GM15510 (cell line): ENCODE data around the gene TNK1.

Source experiments
- POLR2A ChIP-seq: IDR thresholded peaks from 3 replicates; pipeline ENCODE4 v1.6.1; 2011; ENCODE audit warnings: borderline replicate concordance; ENCODE audit not compliant: insufficient read length; ENCODE audit errors: extremely low read depth

Gene TNK1

DNA sequence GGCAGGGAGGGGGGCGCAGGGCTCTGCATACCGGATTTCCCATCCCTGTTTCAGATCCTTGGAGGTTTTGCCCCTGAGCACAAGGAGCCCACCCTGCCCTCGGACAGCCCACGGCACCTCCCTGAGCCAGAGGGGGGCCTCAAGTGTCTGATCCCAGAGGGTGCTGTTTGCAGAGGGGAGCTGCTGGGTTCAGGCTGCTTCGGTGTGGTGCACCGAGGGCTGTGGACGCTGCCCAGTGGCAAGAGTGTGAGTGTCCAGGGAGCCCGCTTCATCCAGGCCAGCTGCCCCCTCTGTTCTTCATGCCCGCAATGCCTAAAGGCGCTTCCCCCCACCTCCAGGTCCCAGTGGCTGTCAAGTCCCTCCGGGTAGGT lies 2.5 kb downstream of the TNK1 start:
- TF ChIP-seq POLR2A: no peak

DNA sequence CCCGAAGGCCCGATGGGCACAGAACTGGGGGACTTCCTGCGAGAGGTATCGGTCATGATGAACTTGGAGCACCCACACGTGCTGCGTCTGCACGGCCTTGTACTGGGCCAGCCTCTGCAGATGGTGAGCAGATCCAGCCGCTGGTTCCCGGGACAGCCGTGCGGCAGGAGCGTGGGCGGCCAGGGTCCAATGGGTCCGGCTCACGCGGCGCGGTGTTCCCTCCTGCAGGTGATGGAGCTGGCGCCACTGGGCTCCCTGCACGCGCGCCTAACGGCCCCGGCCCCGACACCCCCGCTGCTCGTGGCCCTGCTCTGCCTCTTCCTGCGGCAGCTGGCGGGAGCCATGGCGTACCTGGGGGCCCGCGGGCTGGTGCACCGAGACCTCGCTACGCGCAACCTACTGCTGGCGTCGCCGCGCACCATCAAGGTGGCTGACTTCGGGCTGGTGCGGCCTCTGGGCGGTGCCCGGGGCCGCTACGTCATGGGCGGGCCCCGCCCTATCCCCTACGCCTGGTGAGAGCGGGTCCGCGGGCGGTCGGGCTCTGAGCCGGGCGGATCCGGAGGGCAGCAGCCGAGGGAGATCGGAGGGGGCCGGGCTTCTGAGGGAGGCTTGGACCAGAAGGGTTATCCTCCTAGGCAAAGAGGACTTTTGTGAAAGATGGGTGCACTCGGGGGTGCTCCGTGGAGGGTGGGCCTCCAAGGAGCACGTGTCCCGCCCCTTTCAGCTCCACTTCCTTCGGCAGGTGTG lies 3.0 kb downstream of the TNK1 start:
- TF ChIP-seq POLR2A: peak; percentile 49

DNA sequence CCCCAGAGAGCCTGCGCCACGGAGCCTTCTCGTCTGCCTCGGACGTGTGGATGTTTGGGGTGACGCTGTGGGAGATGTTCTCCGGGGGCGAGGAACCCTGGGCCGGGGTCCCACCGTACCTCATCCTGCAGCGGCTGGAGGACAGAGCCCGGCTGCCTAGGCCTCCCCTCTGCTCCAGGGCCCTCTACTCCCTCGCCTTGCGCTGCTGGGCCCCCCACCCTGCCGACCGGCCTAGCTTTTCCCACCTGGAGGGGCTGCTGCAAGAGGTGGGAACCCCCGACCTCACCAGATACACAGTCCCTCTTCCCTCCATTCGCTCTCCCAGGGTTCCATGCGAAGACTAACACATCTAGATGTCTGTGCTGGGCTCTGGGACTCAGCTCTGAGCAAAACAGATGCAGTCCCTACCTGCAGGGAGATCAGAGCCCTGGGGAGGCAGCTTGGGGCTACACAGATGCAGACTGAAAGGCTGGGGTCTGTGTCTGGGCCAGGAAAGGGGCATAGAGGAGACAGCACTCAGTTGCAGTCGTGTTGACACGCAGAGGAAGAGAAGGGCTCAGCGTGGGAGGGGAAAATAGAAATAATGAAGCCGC lies 3.7 kb downstream of the TNK1 start:
- no peak for TF ChIP-seq POLR2A

DNA sequence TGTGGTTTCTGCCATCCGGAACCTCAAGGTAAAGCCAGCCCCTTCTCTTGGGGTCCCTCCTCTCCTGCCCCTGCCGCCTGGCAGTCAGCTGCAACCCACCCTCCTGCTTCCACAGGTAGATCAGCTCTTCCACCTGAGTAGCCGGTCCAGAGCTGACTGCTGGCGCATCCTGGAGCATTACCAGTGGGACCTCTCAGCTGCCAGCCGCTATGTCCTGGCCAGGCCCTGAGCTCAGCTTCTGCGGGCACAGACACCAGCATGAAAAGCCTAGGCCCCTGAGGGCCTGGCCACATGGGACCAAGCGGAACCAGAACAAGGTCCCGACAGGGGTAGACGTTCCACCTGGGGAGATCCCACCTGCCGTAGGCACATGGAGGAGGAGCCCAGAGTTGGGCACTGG lies 8.0 kb downstream of the TNK1 start:
- no peak for TF ChIP-seq POLR2A

DNA sequence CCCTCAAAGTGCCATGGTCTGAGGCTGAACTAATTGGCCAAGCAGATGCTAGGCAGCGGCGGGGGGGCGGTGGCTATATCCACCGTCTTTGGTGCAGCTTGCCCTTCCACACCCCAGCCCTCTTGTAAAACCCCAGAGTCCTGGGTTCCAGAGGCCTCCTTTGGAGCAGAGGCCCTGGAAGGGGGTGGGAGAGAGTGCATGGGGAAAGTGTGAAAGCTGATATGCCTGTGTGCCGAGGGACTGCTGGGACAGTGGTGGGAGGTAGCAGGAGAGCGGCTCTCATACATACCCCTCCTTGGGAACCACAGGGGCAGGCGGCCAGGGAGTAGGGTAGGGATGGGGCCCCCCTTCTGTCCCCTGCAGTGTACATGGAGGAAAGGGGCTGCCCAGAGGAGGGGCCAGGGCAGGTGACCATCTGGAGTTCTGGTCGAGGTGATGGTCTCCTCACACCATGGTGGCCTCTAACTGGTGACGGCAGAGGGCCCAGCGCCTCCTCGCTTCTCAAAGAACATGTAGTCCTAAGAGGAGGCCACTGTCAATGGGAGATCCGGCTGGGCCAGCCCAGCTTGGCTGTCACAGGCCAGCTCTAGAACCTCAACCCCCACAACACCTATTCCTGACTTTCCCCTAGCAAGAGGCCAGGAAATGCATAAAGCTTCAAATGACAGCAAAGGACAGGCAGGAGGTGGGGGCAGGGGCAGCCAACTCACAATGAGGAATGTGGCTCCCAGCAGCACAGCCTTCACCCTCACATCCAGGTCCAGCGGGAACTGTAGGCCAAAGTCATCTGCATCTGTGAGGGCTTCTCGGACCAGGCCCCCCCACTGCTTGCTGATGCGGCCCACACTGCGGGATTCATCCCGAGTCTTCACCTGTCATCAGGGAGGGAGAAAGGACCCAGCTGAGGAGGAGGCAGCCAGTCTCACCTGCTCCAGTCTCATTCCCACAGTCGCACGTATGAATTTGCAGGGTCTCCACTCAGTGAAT lies 9.3 kb downstream of the TNK1 start:
- TF ChIP-seq POLR2A: no peak

DNA sequence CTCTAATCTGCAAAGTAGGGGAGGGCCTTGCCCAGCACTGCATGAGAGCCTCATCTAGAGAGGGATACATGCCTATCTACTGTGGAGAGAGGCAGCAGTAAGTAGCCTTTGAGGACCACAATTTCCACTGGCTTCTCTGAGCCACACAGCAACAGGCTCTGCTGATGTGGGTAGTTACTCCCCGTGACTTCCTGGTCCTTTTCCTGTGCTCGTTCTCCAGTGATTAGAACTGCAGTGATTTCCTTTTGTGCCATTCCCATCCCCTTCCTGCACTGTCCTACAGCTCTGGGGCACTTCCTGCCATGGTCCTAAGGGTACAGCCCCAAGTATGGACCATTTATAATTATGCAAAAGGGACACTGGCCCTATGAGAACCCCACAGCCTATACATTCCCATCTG lies 10.4 kb downstream of the TNK1 start:
- TF ChIP-seq POLR2A: no peak

DNA sequence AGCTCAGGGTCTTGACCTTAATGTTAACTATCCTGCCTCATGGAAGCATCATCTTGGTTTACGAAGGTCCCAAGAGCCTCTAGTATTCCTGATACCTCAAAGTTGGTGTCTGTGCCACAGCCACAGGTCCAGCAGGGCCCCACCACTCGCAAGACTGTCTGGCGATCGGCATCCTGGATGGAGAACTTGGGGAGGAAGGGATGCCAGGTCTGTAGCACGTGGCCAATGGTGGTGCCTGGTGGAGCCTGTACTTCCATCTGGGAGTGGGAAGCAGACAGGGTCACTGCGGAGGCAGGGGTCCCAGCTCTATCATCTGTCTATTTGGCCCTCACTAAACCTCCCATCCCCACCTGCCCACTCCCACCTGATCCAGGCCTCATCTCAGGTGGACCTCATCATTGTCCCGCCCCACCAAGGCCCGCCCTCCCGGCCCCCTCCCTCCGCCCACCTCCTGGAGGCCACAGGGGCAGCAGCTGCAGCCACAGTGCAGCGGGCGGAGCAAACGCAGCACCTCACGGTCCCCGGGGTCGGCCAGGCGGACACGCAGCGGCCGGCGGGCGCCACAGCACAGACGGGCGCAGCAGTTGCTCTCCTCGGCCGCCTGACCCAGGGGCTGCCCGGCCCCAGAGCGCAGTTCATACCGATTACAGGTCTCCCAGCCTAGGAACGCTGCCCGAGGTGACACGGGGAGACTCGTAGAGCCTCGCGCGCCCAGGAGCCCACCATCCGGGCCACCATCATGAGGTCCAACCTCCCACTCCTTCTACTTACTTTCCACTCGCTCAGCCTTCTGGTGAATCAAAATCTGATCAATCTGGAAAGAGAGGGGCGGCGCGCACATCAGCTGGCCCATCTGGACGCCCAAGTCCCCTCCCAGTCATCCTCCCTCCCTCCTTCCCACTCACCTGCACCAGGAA lies 12.1 kb downstream of the TNK1 start:
- TF ChIP-seq POLR2A: no peak

DNA sequence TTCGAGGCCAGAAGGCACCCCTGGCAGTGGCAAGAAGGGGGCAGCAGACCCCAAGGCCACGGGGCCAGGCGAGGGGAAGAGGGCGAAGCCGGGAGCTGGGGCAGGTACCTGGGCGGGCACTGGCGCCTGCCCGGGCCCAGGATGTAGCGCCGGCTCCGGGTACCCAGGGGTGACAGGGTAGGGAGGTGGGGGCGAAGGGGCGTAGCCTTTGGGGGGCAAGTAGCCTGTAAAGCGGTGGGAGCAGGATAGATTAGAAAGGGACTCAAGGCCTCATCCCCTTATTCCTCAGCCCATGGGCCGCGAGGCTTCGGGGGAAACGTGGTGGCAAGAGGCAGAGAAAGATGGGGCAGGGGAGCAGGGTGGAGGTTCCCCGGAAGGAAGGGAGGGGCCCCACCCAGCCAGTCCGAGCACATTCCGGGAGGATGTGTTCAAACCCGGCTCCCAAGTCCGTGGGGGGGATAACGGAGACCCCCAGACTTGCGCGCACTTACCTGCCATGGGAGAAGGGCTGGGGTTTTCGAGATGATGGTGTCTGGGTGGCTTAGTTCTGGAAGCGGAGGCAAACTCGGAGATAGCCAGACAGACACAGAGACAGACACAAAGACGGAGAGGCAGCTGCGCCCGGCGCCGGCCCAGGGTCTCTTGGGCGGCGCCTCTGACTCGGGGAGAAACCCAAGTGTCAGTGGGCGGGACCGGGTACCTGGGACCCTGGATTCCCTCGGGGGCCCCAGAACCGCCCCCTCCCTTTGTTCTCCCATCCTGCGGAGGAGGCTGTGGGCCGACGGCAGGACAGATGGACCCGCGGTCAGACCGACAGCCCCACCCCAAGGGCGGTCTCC lies 12.9 kb downstream of the TNK1 start:
- no peak for TF ChIP-seq POLR2A

DNA sequence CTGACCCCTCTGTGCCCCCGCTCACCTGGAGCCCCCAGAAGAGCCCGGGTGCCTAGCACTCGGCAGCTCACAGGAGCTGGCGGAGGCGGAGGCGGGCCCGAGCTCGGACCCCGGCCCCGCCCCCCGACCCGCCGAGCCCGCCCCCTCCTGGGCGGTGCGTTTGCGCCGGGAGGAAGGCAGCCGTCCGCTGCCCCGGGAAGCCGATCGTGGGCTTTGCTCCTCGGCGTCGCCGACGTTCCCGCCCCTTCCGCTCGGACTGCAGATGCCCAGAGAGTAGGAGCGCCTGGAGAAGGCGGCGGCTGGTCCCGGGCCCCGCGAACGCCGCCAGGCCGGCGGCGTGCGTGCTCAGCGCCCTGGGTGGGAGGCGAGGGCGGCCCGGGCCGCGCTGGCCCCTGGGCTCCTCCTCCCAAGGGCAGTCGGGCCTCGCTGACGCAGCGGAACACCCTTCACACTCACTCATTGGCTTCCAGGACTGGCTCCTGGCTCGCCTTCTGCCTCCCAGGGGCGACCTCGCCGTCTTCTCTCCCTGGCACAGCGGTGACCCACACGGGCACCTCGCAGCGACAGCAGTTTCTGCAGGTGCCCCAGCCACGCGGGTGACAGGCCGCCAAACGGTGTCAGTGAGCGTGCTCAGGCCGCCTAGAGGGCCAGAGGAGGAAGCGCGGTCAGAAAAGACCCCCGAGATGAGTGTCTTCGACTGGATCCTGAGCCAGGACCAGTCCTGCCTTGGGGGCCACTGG lies 13.7 kb downstream of the TNK1 start, which contains the start of gene PLSCR3:
Gene PLSCR3, minus strand, starts transcription at position 74 of the 740 bp plus-strand sequence. CDS start 415 bp downstream, outside the sequence.
- peak; percentile 89 for TF ChIP-seq POLR2A

DNA sequence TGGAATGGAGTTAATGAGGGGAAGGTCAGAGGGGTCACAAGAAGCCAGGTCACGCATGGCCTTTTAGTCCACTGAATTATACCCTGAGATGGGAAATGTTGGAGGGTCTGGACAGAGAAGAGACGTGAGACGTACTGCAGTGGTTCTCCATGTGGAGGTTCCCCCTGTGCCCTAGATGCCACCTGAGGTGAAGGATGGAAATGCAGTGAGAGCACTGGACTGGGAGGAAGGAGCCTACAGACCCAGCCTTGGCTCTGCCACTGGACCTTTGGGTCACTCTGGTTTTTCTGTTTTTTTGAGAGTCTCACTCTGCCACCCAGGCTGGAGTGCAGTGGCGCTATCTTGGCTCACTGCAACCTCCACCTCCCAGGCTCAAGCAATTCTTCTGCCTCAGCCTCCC lies 15.3 kb downstream of the TNK1 start:
- no peak for TF ChIP-seq POLR2A

DNA sequence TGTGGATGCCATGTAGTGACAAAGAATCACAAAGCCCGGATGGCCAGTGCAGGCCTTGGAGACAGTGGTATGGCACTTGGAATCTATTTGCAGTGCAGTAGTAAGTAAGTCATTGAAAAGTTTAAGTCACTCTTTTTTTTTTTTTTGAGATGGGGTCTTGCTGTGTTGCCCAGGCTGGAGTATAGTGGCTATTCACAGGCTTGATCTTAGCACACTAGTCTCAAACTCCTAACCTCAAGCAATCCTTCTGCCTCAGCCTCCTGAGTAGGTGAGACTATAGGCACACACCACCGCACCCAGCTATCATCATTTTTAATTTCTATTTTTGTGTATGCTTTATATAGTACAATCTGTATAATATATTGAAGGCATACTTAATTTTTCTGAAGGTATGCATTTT lies 17.7 kb downstream of the TNK1 start:
- no peak for TF ChIP-seq POLR2A

DNA sequence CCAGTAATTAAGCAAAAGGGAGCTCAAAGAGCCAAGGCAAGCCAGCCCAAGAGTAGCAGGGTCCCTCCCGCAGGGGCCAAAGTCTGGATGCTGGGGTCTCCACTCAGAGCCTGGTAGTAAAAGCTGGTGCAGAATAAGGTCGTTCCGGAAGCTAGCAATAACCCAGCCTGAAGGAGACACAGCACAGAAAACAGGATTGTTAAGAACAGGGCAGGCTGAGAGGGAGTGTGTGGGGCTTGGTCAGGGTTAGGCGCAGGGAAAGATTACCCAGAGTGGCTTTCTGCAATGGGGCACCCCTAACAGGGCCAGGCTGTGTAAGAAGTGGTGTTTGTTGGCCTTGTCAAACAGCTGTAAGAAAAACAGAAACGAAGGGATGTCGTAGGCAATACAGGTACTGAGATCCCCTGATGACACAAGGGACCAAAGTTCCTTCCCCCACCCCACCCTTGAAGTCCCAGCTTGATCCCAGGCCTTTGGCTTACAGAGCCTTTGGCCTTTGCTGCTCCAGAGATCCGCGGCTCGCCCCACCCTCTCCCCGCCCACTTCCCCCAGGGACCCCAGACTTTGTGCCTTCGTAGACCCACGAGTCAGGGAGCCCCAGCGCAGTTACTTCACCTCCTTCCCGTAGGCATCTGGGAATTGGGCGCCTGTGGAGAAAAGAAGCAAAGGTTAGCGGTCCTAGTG lies 22.3 kb downstream of the TNK1 start:
- no peak for TF ChIP-seq POLR2A
